Gastrocnemius medialis (tissue), 4 donors: ENCODE results near the gene DAG1. TPM values are rescaled to one million over a fixed set of nuclear protein-coding genes. Genes with fewer than 3 reads are reported as not detected.

Experiments used
- ATAC-seq, 2 donors: fragments of 150-250 bp; one replicate each; pipeline ENCODE4 v1.9.1; 2016
- DNase-seq, 2 donors: peaks; one replicate each; pipeline ENCODE4 v3.0.0-alpha.2; 2019
- H3K27ac ChIP-seq, 4 donors: fragments of 200-600 bp; sonication (generic); 1 replicate in 1 of 4; 2 replicates in 3 of 4; pipeline ENCODE4 v1.5.1; 2016 to 2018; ENCODE audit warnings: mild to moderate bottlenecking in 2 of 4, moderate library complexity in 1 of 4
- H3K27me3 ChIP-seq, 3 donors: fragments of 200-600 bp; sonication (generic) in 2 of 3; 1 replicate in 1 of 3; 2 replicates in 2 of 3; pipeline versions ENCODE4 v1.5.1 to v1.6.0; 2016 to 2019; ENCODE audit warnings: mild to moderate bottlenecking in 1 of 3, moderate library complexity in 1 of 3
- H3K36me3 ChIP-seq, 2 donors: fragments of 200-600 bp; sonication (generic) in 1 of 2; one replicate each; pipeline ENCODE4 v1.5.1; 2017 to 2018
- H3K4me1 ChIP-seq, 2 donors: fragments of 200-600 bp; sonication (generic) in 1 of 2; one replicate each; pipeline ENCODE4 v1.5.1; 2016 to 2017; ENCODE audit warnings: mild to moderate bottlenecking in 2 of 2
- H3K4me3 ChIP-seq, 4 donors: fragments of 200-600 bp; sonication (generic) in 3 of 4; 1 replicate in 1 of 4; 2 replicates in 3 of 4; pipeline ENCODE4 v1.5.1; 2016 to 2019; ENCODE audit warnings: mild to moderate bottlenecking in 2 of 4
- H3K9me3 ChIP-seq, 3 donors: fragments of 200-600 bp; sonication (generic) in 2 of 3; 1 replicate in 1 of 3; 2 replicates in 2 of 3; pipeline ENCODE4 v1.5.1; 2016 to 2019
- POLR2A ChIP-seq, 2 donors: fragments of 450-650 bp; IDR thresholded peaks; one replicate each; pipeline ENCODE4 v1.6.1; 2017; ENCODE audit warnings: antibody characterized with exemption in 2 of 2, mild to moderate bottlenecking in 2 of 2, moderate library complexity in 2 of 2
- in situ Hi-C, 4 donors: fragments of 200-750 bp; cut with MboI; loops; one replicate each; pipeline versions ENCODE4 v1.15.0 to v1.8.0; 2017; ENCODE audit warnings: low sequenced_read_pairs in 4 of 4
- intact Hi-C: fragments of 100-400 bp; cut with DNase I; formaldehyde crosslinking; loops from one replicate; pipeline ENCODE4 v1.15.1; 2023; ENCODE audit warnings: low total_unique reads
- total RNA-seq, 4 donors: library from RNA; depleted of rRNA; stranded (reverse); fragments of >200 nt; gene quantifications; one replicate each; pipeline versions ENCODE4 v1.1.0 to v1.2.3, GENCODE V29; 2016
- TF ChIP-seq, protein P1 (sequence below), 5 experiments: fragments of 450-650 bp in 3 of 5; fragments of 200-600 bp in 2 of 5; sonication (generic) in 2 of 5; IDR thresholded peaks in 4 of 5; conservative IDR thresholded peaks in 1 of 5; 1 replicate in 4 of 5; 2 replicates in 1 of 5; pipeline ENCODE4 v1.5.1; 2016 to 2019; ENCODE audit warnings: antibody characterized with exemption in 5 of 5, mild to moderate bottlenecking in 3 of 5, moderate library complexity in 3 of 5

Gene DAG1
- total RNA-seq, 4 donors from 2014 or later, result 95.0 to 177 (median 109) TPM

DNA sequence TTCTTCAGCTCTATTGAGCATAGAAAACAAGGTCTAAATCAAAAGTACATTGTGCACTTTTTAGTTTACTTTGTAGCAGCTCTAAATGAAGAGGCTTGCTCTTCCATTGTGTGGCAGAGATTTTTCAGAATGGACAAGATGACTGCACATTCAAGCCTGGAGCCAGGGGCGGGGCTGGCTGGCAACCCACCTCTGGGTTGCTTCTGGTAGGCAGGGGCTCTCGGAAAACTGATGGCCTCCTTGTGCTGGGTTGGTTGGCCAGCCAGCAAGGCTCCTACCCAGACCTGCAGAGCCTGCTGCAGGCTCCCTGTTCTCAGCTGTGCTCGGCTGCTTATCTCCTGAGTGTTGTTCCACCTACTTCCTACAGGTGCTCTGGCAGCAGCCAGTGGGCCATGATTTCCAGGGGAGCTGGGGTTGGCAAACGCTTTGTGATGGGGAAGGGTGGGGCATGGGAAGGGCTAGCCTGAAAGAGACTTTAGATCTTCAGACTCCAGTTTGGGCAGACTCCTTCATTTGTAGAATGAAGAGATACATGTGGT is 93.0 kb downstream of the DAG1 start:
- no peaks in the 10 kb centered on the region for H3K27me3 ChIP-seq
- no peaks in the 10 kb centered on the region for H3K9me3 ChIP-seq
- in situ Hi-C loops, result no loop called here
- ATAC-seq (no peak), DNase-seq (no peak)
- no peak overlapping the region for H3K27ac ChIP-seq
- TF ChIP-seq, protein P1, sequence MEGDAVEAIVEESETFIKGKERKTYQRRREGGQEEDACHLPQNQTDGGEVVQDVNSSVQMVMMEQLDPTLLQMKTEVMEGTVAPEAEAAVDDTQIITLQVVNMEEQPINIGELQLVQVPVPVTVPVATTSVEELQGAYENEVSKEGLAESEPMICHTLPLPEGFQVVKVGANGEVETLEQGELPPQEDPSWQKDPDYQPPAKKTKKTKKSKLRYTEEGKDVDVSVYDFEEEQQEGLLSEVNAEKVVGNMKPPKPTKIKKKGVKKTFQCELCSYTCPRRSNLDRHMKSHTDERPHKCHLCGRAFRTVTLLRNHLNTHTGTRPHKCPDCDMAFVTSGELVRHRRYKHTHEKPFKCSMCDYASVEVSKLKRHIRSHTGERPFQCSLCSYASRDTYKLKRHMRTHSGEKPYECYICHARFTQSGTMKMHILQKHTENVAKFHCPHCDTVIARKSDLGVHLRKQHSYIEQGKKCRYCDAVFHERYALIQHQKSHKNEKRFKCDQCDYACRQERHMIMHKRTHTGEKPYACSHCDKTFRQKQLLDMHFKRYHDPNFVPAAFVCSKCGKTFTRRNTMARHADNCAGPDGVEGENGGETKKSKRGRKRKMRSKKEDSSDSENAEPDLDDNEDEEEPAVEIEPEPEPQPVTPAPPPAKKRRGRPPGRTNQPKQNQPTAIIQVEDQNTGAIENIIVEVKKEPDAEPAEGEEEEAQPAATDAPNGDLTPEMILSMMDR (IDR thresholded peaks at IDR 0.05 in 4 of 5, conservative IDR thresholded peaks at IDR 0.05 in 1 of 5), result no peak
- TF ChIP-seq POLR2A (IDR thresholded peaks at IDR 0.05), result no peak
- H3K4me1 ChIP-seq, result no peaks in the 10 kb centered on the region
- intact Hi-C loops, result no loop called here
- H3K36me3 ChIP-seq, result no peaks in the 10 kb centered on the region
- no peak overlapping the region for H3K4me3 ChIP-seq

DNA sequence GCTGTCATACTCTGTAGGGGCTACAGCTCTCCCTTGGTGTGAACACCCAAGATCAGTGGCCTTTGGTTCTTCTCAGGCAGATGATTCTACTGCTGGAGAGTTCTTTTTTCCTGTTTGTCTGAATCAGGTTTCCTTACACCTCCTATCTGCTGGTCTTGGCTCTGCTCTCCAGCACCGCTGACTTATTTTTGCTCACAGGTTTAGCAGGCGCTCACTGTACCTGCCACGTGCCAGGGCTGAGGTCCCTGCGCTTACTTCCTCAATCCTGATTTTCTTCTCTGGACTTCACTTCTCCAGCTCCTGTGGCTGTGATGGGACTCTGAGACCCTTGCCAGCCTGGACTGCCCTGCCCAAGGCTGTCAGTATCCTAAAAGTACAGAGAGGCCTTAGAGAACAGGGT is 93.7 kb downstream of the DAG1 start:
- no peak for DNase-seq
- in situ Hi-C loops, result no loop called here
- H3K4me3 ChIP-seq, result no peak overlapping the region
- intact Hi-C loops, result no loop called here
- H3K27ac ChIP-seq, result no peak overlapping the region
- H3K27me3 ChIP-seq, result no peaks in the 10 kb centered on the region
- ATAC-seq, result no peak
- no peaks in the 10 kb centered on the region for H3K4me1 ChIP-seq
- no peaks in the 10 kb centered on the region for H3K9me3 ChIP-seq
- TF ChIP-seq, protein P1 (IDR thresholded peaks at IDR 0.05 in 4 of 5, conservative IDR thresholded peaks at IDR 0.05 in 1 of 5), result no peak
- TF ChIP-seq POLR2A (IDR thresholded peaks at IDR 0.05), result no peak
- H3K36me3 ChIP-seq, result no peaks in the 10 kb centered on the region

DNA sequence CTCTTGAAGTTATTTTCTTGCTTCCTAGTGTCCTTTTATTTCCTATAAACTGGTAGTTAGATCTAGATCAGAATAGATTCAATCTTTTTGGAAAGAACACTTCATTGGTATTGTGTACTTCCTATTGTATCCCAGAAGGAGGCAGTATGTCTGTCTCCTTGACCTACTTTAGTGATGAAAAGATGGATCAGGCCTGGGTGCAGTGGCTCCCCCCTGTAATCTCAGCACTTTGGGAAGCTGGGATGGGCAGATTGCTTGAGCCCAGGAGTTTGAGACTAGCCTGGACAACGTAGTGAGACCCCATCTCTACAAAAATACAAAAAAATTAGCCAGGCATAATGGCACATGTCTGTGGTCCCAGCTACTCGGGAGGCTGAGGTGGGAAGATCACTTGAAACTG is 96.2 kb downstream of the DAG1 start:
- TF ChIP-seq, protein P1 (IDR thresholded peaks at IDR 0.05 in 4 of 5, conservative IDR thresholded peaks at IDR 0.05 in 1 of 5), result no peak
- no peak for TF ChIP-seq POLR2A (IDR thresholded peaks at IDR 0.05)
- Histone ChIP-seq H3K4me3 (no peak overlapping the region), H3K9me3 (no peaks in the 10 kb centered on the region), H3K27ac (no peak overlapping the region), H3K36me3 (no peaks in the 10 kb centered on the region), H3K4me1 (no peaks in the 10 kb centered on the region), H3K27me3 (no peaks in the 10 kb centered on the region)
- ATAC-seq (no peak), DNase-seq (no peak)
- in situ Hi-C loops, result no loop called here
- intact Hi-C loops, result no loop called here

DNA sequence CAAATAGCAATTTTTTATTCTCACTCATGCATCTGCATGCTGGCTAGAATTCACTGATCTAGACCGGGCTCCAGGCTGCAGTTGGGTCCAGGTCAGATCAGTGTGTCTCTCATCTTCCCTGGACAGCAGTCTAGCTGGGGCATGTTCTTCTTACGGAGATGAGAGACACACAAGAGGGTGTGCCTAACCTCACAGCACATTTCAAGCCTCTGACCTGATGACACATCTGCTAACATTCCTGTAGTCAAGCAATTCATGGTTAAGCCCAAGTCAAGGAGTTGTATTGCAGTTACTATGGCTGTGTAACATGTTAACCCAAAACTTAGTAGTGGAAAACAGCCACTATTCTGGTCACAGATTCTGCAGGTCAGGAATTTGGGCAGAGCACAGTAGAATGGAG is 97.3 kb downstream of the DAG1 start:
- in situ Hi-C loops, result no loop called here

More for the DNA sequence above, 97.3 kb downstream of the DAG1 start:
- intact Hi-C loops, result no loop called here
- no peak overlapping the region for H3K27ac ChIP-seq
- no peaks in the 10 kb centered on the region for H3K4me1 ChIP-seq
- H3K27me3 ChIP-seq, result no peaks in the 10 kb centered on the region
- H3K4me3 ChIP-seq, result no peak overlapping the region
- no peaks in the 10 kb centered on the region for H3K36me3 ChIP-seq
- ATAC-seq (no peak), DNase-seq (no peak)
- TF ChIP-seq POLR2A (IDR thresholded peaks at IDR 0.05), result no peak
- TF ChIP-seq, protein P1 (IDR thresholded peaks at IDR 0.05 in 4 of 5, conservative IDR thresholded peaks at IDR 0.05 in 1 of 5), result no peak
- no peaks in the 10 kb centered on the region for H3K9me3 ChIP-seq
